Stimulated activated naive CD8-positive, alpha-beta T cell treated with anti-CD3 and anti-CD28 coated beads, Interleukin-15, Interleukin-2, amounts not matched to agents 100 ng/mL and 50 ng/mL, for 24 hours (primary cell): ENCODE measurements around the gene PI16.

Source experiments
- H3K27ac Mint-ChIP-seq: one replicate; pipeline ENCODE4 v1.8.0; 2021; ENCODE audit warnings: mild to moderate bottlenecking, mixed read lengths
- H3K27me3 Mint-ChIP-seq: one replicate; pipeline ENCODE4 v1.8.0; 2021; ENCODE audit warnings: mixed read lengths
- H3K36me3 Mint-ChIP-seq: one replicate; pipeline ENCODE4 v1.8.0; 2021; ENCODE audit warnings: low read depth, mixed read lengths
- H3K4me1 Mint-ChIP-seq: one replicate; pipeline ENCODE4 v1.8.0; 2021; ENCODE audit warnings: low read depth, mixed read lengths
- H3K4me3 Mint-ChIP-seq: one replicate; pipeline ENCODE4 v1.8.0; 2021; ENCODE audit warnings: mild to moderate bottlenecking, mixed read lengths
- H3K9me3 Mint-ChIP-seq: one replicate; pipeline ENCODE4 v1.8.0; 2021; ENCODE audit warnings: mixed read lengths

Gene PI16

GRCh38 chr6:36970892-36971842 is 16.6 kb downstream of the PI16 start:
- H3K4me1 Mint-ChIP-seq: no peaks in the 10 kb centered on the region
- peaks cover 75% of the 10 kb centered on the region for H3K36me3 Mint-ChIP-seq
- H3K27me3 Mint-ChIP-seq: no peaks in the 10 kb centered on the region
- no peak overlapping the region for H3K27ac Mint-ChIP-seq
- H3K4me3 Mint-ChIP-seq: no peak overlapping the region
- H3K9me3 Mint-ChIP-seq: no peaks in the 10 kb centered on the region

GRCh38 chr6:36971921-36972673 is 17.6 kb downstream of the PI16 start:
- no peak overlapping the region for H3K27ac Mint-ChIP-seq
- no peaks in the 10 kb centered on the region for H3K27me3 Mint-ChIP-seq
- no peaks in the 10 kb centered on the region for H3K4me1 Mint-ChIP-seq
- H3K4me3 Mint-ChIP-seq: no peak overlapping the region
- H3K9me3 Mint-ChIP-seq: no peaks in the 10 kb centered on the region
- H3K36me3 Mint-ChIP-seq: peaks cover 79% of the 10 kb centered on the region

- H3K9me3 Mint-ChIP-seq: no peaks in the 10 kb centered on the region
- no peak overlapping the region for H3K27ac Mint-ChIP-seq
- H3K4me1 Mint-ChIP-seq: no peaks in the 10 kb centered on the region
- peaks cover 79% of the 10 kb centered on the region for H3K36me3 Mint-ChIP-seq
- H3K27me3 Mint-ChIP-seq: no peaks in the 10 kb centered on the region
- no peak overlapping the region for H3K4me3 Mint-ChIP-seq
Observed at GRCh38 chr6:36973190-36973589, 18.7 kb downstream of the PI16 start.

GRCh38 chr6:36973647-36974046 is 19.1 kb downstream of the PI16 start:
- H3K9me3 Mint-ChIP-seq: no peaks in the 10 kb centered on the region
- no peaks in the 10 kb centered on the region for H3K27me3 Mint-ChIP-seq
- no peaks in the 10 kb centered on the region for H3K4me1 Mint-ChIP-seq
- H3K36me3 Mint-ChIP-seq: peaks cover 79% of the 10 kb centered on the region
- H3K4me3 Mint-ChIP-seq: no peak overlapping the region
- H3K27ac Mint-ChIP-seq: no peak overlapping the region

- Mint-ChIP-seq H3K4me3 (no peak overlapping the region), H3K4me1 (peaks cover 9% of the 10 kb centered on the region), H3K9me3 (no peaks in the 10 kb centered on the region), H3K27me3 (no peaks in the 10 kb centered on the region), H3K27ac (peak overlapping the region; percentile 31), H3K36me3 (peaks cover 80% of the 10 kb centered on the region)
Observed at GRCh38 chr6:36975231-36976006, 20.9 kb downstream of the PI16 start.

GRCh38 chr6:36976007-36976264 is 21.4 kb downstream of the PI16 start:
- H3K4me3 Mint-ChIP-seq: no peak overlapping the region
- H3K27me3 Mint-ChIP-seq: no peaks in the 10 kb centered on the region
- H3K9me3 Mint-ChIP-seq: no peaks in the 10 kb centered on the region
- peaks cover 83% of the 10 kb centered on the region for H3K36me3 Mint-ChIP-seq
- H3K4me1 Mint-ChIP-seq: peaks cover 14% of the 10 kb centered on the region
- H3K27ac Mint-ChIP-seq: no peak overlapping the region

GRCh38 chr6:36976509-36976908 is 22.0 kb downstream of the PI16 start:
- Mint-ChIP-seq H3K9me3 (no peaks in the 10 kb centered on the region), H3K4me3 (no peak overlapping the region), H3K27me3 (no peaks in the 10 kb centered on the region), H3K36me3 (peaks cover 81% of the 10 kb centered on the region), H3K4me1 (peaks cover 16% of the 10 kb centered on the region), H3K27ac (no peak overlapping the region)

- Mint-ChIP-seq H3K4me3 (no peak overlapping the region), H3K9me3 (no peaks in the 10 kb centered on the region), H3K36me3 (peaks cover 81% of the 10 kb centered on the region), H3K27me3 (no peaks in the 10 kb centered on the region), H3K27ac (no peak overlapping the region), H3K4me1 (peaks cover 20% of the 10 kb centered on the region)
Observed at GRCh38 chr6:36976931-36977330, 22.4 kb downstream of the PI16 start.

- Mint-ChIP-seq H3K4me3 (no peak overlapping the region), H3K27ac (no peak overlapping the region), H3K4me1 (peaks cover 23% of the 10 kb centered on the region), H3K36me3 (peaks cover 77% of the 10 kb centered on the region), H3K27me3 (no peaks in the 10 kb centered on the region), H3K9me3 (no peaks in the 10 kb centered on the region)
Observed at GRCh38 chr6:36977470-36977941, 23.0 kb downstream of the PI16 start.

- no peak overlapping the region for H3K4me3 Mint-ChIP-seq
Observed at GRCh38 chr6:36978421-36979346, 24.1 kb downstream of the PI16 start.

GRCh38 chr6:36979347-36979742 is 24.8 kb downstream of the PI16 start:
- Mint-ChIP-seq H3K27ac (peak overlapping the region; percentile 13), H3K4me3 (no peak overlapping the region), H3K4me1 (peaks cover 23% of the 10 kb centered on the region)

More at GRCh38 chr6:36978421-36979346, 24.1 kb downstream of the PI16 start:
- Mint-ChIP-seq H3K27ac (peak overlapping the region; percentile 13), H3K36me3 (peaks cover 65% of the 10 kb centered on the region), H3K4me1 (peaks cover 23% of the 10 kb centered on the region), H3K9me3 (no peaks in the 10 kb centered on the region), H3K27me3 (no peaks in the 10 kb centered on the region)

GRCh38 chr6:36980129-36980528 is 25.6 kb downstream of the PI16 start:
- peaks cover 51% of the 10 kb centered on the region for H3K36me3 Mint-ChIP-seq

More at GRCh38 chr6:36979347-36979742, 24.8 kb downstream of the PI16 start:
- peaks cover 59% of the 10 kb centered on the region for H3K36me3 Mint-ChIP-seq
- H3K27me3 Mint-ChIP-seq: no peaks in the 10 kb centered on the region
- H3K9me3 Mint-ChIP-seq: no peaks in the 10 kb centered on the region

GRCh38 chr6:36980876-36981619 is 26.5 kb downstream of the PI16 start:
- H3K36me3 Mint-ChIP-seq: peaks cover 42% of the 10 kb centered on the region
- H3K27me3 Mint-ChIP-seq: no peaks in the 10 kb centered on the region
- H3K4me1 Mint-ChIP-seq: peaks cover 23% of the 10 kb centered on the region
- H3K27ac Mint-ChIP-seq: no peak overlapping the region
- no peaks in the 10 kb centered on the region for H3K9me3 Mint-ChIP-seq
- H3K4me3 Mint-ChIP-seq: no peak overlapping the region

More at GRCh38 chr6:36980129-36980528, 25.6 kb downstream of the PI16 start:
- H3K27me3 Mint-ChIP-seq: no peaks in the 10 kb centered on the region
- no peak overlapping the region for H3K4me3 Mint-ChIP-seq
- H3K27ac Mint-ChIP-seq: peak overlapping the region; percentile 2
- no peaks in the 10 kb centered on the region for H3K9me3 Mint-ChIP-seq
- H3K4me1 Mint-ChIP-seq: peaks cover 23% of the 10 kb centered on the region
